HG02852 (cell line): ENCODE data around the gene SBDS.

ENCODE experiments used
- ATAC-seq: cut with Tn5 transposase; IDR thresholded peaks from one replicate; pipeline ENCODE4 v1.9.1; 2021; ENCODE audit warnings: mild to moderate bottlenecking, moderate library complexity; ENCODE audit not compliant: unreplicated experiment

SBDS gene

GRCh38 chr7:66948480-66949109 is 46.8 kb downstream of the SBDS start:
- no peak for ATAC-seq

- ATAC-seq, result no peak
Measured at GRCh38 chr7:66946545-66946944, 48.8 kb downstream of the SBDS start.

- no peak for ATAC-seq
Measured at GRCh38 chr7:66939325-66939724, 56.1 kb downstream of the SBDS start.

GRCh38 chr7:66937940-66938339 is 57.4 kb downstream of the SBDS start:
- ATAC-seq, result no peak
